Naive B cell (primary cell): ENCODE measurements around the gene MRPS26. TPM values are rescaled to one million over a fixed set of nuclear protein-coding genes. Genes with fewer than 3 reads are reported as not detected.
A peak's percentile ranks its signal among the peaks of the same experiment; 100 is the strongest.
"Not testable (repeated sequence)": the region's sequence is repeated elsewhere in the genome, so short reads cannot be mapped to it uniquely, and the experiment has no call there.

Source experiments
- ATAC-seq, 2 donors: fragments of 150-1000 bp; cut with Tn5 transposase; 2 replicates each; pipeline ENCODE4 v1.10.0; 2021; ENCODE audit warnings: low read depth in 2 of 2, mild to moderate bottlenecking in 2 of 2, moderate library complexity in 2 of 2
- DNase-seq: peaks from one replicate; pipeline ENCODE4 v3.0.0; 2022
- H3K27ac Mint-ChIP-seq, 6 donors: one replicate each; pipeline ENCODE4 v1.8.0; 2020 to 2022; ENCODE audit warnings: mild to moderate bottlenecking in 6 of 6, mixed read lengths in 6 of 6, moderate library complexity in 5 of 6, inconsistent platforms in 2 of 6
- H3K27me3 Mint-ChIP-seq, 3 donors: one replicate each; pipeline ENCODE4 v1.8.0; 2021 to 2022; ENCODE audit warnings: mixed read lengths in 3 of 3, mild to moderate bottlenecking in 1 of 3
- H3K36me3 Mint-ChIP-seq, 2 donors: one replicate each; pipeline ENCODE4 v1.8.0; 2020 to 2022; ENCODE audit warnings: mixed read lengths in 2 of 2, inconsistent platforms in 1 of 2, mild to moderate bottlenecking in 1 of 2
- H3K4me1 Mint-ChIP-seq, 3 donors: one replicate each; pipeline ENCODE4 v1.8.0; 2020 to 2022; ENCODE audit warnings: mixed read lengths in 3 of 3, inconsistent platforms in 1 of 3, mild to moderate bottlenecking in 1 of 3, moderate library complexity in 1 of 3
- H3K4me3 Mint-ChIP-seq, 8 donors: one replicate each; pipeline ENCODE4 v1.8.0; 2020 to 2022; ENCODE audit warnings: mild to moderate bottlenecking in 8 of 8, mixed read lengths in 8 of 8, moderate library complexity in 8 of 8, inconsistent platforms in 2 of 8
- H3K9me3 Mint-ChIP-seq, 7 donors: one replicate each; pipeline ENCODE4 v1.8.0; 2020 to 2022; ENCODE audit warnings: mixed read lengths in 7 of 7, mild to moderate bottlenecking in 5 of 7, inconsistent platforms in 2 of 7, moderate library complexity in 1 of 7
- polyA plus RNA-seq, 6 donors: library from polyadenylated mRNA; unstranded; fragments of 300-500 nt; fragmentation: Illumina TruSeq; gene quantifications; one replicate each; pipeline ENCODE4 v1.2.3, GENCODE V29; 2021; ENCODE audit warnings: low read depth in 6 of 6

The MRPS26 gene
- polyA plus RNA-seq: 10 to 100 TPM; 64.0 to 94.6 (median 79.8) TPM

DNA sequence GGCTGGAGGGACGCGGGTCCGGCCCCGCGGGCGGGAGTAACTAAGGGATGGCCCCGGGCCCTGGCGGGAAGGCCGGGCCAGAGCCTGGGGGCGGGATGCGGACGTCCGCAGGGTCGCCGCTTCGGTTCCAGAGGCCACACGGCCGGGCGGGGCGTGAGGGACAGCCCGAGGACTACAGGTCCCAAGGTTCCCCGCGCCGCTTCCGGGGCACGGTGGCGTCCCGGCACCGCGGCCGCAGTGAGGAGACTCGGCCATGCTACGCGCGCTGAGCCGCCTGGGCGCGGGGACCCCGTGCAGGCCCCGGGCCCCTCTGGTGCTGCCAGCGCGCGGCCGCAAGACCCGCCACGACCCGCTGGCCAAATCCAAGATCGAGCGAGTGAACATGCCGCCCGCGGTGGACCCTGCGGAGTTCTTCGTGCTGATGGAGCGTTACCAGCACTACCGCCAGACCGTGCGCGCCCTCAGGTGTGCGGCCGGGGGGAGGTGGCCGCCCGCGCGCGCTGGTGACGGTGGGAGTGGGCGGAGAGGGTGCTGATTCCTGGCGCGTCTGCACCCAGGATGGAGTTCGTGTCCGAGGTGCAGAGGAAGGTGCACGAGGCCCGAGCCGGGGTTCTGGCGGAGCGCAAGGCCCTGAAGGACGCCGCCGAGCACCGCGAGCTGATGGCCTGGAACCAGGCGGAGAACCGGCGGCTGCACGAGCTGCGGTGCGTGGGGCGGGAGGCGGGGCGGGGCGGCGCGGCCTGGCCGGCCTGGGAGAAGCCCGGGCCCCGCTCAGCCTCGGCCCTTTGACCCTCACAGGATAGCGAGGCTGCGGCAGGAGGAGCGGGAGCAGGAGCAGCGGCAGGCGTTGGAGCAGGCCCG, at the start of gene MRPS26:
TSS of gene MRPS26 (plus strand) at position 237 of the 861 bp plus-strand sequence. CDS start at position 254, 17 bp downstream.
- peaks cover 17 to 28% (median 21%) of the 10 kb centered on the region in 3 donors for H3K4me1 Mint-ChIP-seq
- ATAC-seq (peak; percentile 88 to 89), DNase-seq (peak; percentile 80)
- H3K36me3 Mint-ChIP-seq: peaks cover 0 to 3% of the 10 kb centered on the region in 2 donors
- H3K4me3 Mint-ChIP-seq: peak within 1 kb of the TSS; percentile 78 to 95 (median 92)
- no peaks in the 10 kb centered on the region for H3K27me3 Mint-ChIP-seq
- H3K9me3 Mint-ChIP-seq: no peaks in the 10 kb centered on the region
- H3K27ac Mint-ChIP-seq: peak within 1 kb of the TSS; percentile 80 to 93 (median 88)

DNA sequence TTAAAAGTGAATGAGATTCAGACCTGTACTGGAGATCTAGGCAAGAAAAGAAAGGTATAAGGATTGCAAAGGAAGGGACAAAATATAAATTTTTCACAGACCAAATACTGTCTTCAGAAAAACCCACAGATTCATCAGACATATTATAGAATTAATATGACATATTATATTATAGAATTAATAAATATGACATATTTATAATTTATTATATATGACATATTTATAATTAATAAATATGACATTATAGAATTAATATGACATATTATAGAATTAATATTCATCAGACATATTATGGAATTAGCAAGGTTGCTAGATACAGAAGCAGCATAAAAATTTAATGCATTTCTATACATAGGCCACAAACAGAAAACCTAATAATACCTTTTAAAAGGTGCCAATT, 47.1 kb upstream of the MRPS26 start:
- Mint-ChIP-seq H3K9me3 (peaks cover 0 to 1% (median 0%) of the 10 kb centered on the region in 7 donors), H3K27ac (no peak overlapping the region), H3K27me3 (no peaks in the 10 kb centered on the region), H3K4me1 (no peaks in the 10 kb centered on the region), H3K4me3 (no peak overlapping the region), H3K36me3 (no peaks in the 10 kb centered on the region)
- ATAC-seq (no peak), DNase-seq (no peak)

DNA sequence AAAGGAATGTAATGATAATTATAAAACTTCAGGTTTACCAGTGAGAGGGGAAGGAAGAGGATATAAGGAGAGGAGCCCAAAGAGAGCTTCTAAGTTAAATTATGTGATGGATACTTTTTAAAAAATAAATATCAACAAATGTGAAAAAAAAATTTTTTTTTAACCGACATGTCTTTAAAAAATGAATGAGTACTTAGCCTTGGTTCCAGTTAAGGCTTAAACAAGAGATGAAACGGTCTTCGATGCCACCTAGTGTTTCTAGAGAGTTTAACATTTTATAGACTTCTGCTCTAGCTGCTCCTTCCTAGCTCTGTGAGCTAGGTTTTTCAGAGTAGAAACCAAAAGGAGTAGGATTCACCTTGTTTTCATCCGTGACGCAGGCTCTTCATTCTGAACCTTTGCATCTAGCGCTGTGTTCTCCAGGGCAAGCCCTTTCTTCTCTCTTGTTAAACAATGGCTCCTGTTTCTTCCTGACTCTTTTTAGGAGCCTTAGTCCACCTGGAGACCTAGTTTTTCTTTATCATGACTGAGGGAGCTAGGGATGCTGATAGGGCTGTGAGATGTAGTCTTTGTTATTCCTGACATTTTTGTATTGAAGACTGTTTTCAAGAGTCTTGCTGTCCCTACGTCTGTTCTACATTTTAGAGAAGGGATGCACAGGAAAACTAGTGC, 44.9 kb upstream of the MRPS26 start:
- peak; percentile 34 for DNase-seq
- peak overlapping the region in 2 of 6 donors; percentile 32 to 39 for H3K27ac Mint-ChIP-seq

DNA sequence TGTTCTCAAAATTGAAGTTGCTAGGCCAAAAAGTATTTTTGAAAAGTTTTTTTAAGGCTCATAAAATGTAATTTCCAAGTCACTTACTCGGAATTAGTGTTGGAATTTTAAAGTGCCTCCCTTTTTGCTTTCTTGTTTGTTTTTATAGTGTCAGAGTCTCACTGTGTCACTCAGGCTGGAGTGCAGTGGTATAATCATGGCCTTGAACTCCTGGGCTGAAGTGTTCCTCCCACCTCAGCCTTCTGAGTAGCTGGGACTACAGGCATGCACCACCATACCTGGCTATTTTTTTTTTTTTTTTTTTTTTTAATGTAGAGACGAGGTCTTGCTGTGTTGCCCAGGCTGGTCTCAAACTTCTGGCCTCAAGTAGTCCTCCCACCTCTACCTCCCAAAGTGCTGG, 42.4 kb upstream of the MRPS26 start:
- H3K4me1 Mint-ChIP-seq: no peaks in the 10 kb centered on the region
- no peaks in the 10 kb centered on the region for H3K9me3 Mint-ChIP-seq
- no peak overlapping the region for H3K4me3 Mint-ChIP-seq
- peaks cover 12 to 16% of the 10 kb centered on the region in 2 donors for H3K36me3 Mint-ChIP-seq
- no peaks in the 10 kb centered on the region for H3K27me3 Mint-ChIP-seq
- DNase-seq (no peak), ATAC-seq (no peak)
- H3K27ac Mint-ChIP-seq: no peak overlapping the region

More for the DNA sequence above, 44.9 kb upstream of the MRPS26 start:
- peak; percentile 64 to 73 for ATAC-seq
- Mint-ChIP-seq H3K4me3 (no peak overlapping the region), H3K27me3 (no peaks in the 10 kb centered on the region), H3K9me3 (no peaks in the 10 kb centered on the region), H3K36me3 (no peaks in the 10 kb centered on the region), H3K4me1 (no peaks in the 10 kb centered on the region)

DNA sequence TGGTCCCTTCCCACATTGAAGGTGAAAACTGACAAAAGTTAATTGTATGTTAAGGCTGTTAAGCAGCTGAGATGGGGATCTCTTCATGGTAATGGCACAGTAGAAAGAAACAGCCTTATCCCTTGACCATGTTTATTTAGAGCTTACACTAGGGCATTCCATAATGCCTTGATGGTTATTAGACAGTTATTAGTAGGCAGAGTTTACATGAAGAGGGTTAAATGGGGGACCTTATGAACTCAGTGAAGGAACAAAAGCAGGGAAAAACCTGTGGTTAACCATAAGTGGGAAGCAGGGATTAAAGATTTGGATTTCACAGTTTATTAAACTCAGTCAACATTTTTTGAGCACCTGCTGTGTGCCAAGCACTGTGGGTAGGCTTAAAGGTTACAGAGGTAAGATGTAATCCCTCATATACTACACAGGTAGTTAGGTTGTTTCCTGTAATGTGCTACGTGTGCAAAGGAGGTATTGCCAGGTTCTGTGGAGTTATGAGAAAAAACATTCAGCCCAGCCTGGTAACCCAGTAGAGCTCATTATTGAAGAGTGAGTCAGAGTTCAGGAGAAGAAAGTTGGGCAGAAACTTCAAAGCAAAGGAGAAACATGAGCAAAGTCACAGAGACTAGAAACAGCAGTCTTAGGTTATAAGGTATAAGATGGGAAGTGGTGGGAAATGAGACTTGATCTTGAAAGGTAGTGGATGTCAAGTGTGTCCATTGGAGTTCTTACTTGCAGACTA, 34.7 kb upstream of the MRPS26 start:
- Mint-ChIP-seq H3K36me3 (peaks cover 22 to 27% of the 10 kb centered on the region in 2 donors), H3K4me1 (no peaks in the 10 kb centered on the region), H3K27me3 (no peaks in the 10 kb centered on the region), H3K27ac (no peak overlapping the region), H3K4me3 (no peak overlapping the region), H3K9me3 (no peaks in the 10 kb centered on the region)
- ATAC-seq: no peak
- no peak for DNase-seq

DNA sequence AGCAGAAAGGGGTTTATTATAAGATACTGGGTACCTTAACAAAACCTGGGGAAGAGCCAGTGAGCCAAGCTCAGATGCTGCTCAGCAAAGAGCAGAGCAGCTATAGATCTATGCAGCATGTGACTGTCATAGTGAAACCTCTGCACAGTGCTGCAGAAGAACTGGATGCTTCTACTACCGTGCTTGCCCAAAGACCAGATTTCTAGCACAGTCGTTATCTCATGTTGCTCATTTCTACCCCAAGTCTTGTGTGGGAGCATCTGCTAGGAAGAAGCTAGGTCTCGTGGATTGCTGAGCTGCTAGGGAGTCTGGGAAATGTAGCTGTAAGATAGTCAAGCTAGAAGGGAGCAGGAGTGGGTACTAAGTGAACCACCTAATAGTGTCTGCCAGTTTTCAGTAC, 34.1 kb upstream of the MRPS26 start:
- H3K27me3 Mint-ChIP-seq: no peaks in the 10 kb centered on the region
- H3K4me1 Mint-ChIP-seq: no peaks in the 10 kb centered on the region
- ATAC-seq: no peak
- peaks cover 25 to 26% of the 10 kb centered on the region in 2 donors for H3K36me3 Mint-ChIP-seq
- no peaks in the 10 kb centered on the region for H3K9me3 Mint-ChIP-seq
- no peak for DNase-seq
- H3K4me3 Mint-ChIP-seq: no peak overlapping the region
- peak overlapping the region in 3 of 6 donors; percentile 0 to 50 (median 8) for H3K27ac Mint-ChIP-seq

DNA sequence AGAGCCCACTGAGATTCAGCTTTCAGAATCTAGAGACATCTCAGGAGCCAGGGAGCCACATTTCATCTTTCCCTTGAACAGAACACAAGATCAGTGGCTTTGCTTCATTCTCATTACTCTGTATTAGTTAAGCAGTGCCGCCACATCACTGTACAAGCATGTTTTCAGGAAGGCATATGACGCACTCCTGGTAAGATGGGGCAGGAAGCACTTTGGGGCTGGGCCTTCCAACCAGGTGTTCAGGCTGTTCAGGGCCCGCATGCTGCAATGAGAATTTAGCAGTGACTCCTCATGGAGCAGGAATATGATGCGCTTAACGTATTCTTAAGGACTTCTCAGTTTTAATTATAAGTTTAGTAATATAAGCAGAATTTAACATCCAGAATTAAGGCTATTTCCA, 32.1 kb upstream of the MRPS26 start:
- Mint-ChIP-seq H3K4me1 (no peaks in the 10 kb centered on the region), H3K36me3 (peaks cover 27 to 28% of the 10 kb centered on the region in 2 donors), H3K27me3 (no peaks in the 10 kb centered on the region), H3K4me3 (no peak overlapping the region), H3K9me3 (peaks cover 0 to 2% (median 0%) of the 10 kb centered on the region in 7 donors), H3K27ac (no peak overlapping the region)
- DNase-seq: no peak
- no peak for ATAC-seq

DNA sequence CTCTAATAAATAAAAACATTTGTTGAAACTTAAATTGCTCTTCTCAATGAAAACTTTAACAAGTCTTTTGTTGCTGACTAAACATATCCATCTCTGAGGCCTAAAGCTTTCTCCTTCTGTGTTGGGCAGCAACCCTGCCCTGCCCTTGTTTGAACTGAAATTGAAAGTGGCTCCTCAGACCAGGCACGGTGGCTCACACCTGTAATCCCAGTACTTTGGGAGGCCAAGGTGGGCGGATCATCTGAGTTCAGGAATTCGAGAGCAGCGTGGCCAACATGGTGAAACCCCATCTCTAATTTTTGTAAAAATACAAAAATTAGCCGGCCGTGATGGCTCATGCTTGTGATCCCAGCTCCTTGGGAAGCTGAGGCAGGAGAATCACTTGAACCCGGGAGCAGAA, 31.7 kb upstream of the MRPS26 start:
- H3K4me3 Mint-ChIP-seq: no peak overlapping the region

DNA sequence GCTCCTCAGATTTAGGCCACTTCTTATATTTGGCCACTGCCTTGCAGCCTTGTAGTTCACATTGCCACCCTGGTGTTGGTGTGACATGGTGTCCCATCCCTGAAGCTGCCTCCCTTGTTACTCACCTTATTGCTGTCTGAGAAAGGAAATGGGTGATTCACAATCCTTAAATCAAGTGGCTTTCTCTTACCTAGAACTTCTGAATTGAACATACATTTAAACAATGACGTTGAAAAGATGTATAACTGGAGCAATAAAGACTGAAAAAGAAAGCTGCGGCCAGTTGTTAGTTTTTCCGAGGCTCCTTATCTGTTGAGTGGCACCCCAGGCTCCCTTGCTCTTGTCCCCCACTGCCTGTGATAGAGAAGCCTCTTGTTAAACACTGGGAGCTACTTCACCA, 31.2 kb upstream of the MRPS26 start:
- Mint-ChIP-seq H3K9me3 (peaks cover 0 to 2% (median 0%) of the 10 kb centered on the region in 7 donors), H3K36me3 (peaks cover 18 to 19% of the 10 kb centered on the region in 2 donors), H3K27me3 (no peaks in the 10 kb centered on the region), H3K4me1 (no peaks in the 10 kb centered on the region), H3K4me3 (no peak overlapping the region), H3K27ac (peak overlapping the region in 1 of 6 donors; percentile 75)
- ATAC-seq (no peak), DNase-seq (no peak)

More for the DNA sequence above, 31.7 kb upstream of the MRPS26 start:
- Mint-ChIP-seq H3K9me3 (peaks cover 0 to 2% (median 0%) of the 10 kb centered on the region in 7 donors), H3K27me3 (no peaks in the 10 kb centered on the region), H3K4me1 (no peaks in the 10 kb centered on the region), H3K27ac (peak overlapping the region in 1 of 6 donors; percentile 32), H3K36me3 (peaks cover 23% of the 10 kb centered on the region in 2 donors)
- no peak for DNase-seq
- no peak for ATAC-seq

DNA sequence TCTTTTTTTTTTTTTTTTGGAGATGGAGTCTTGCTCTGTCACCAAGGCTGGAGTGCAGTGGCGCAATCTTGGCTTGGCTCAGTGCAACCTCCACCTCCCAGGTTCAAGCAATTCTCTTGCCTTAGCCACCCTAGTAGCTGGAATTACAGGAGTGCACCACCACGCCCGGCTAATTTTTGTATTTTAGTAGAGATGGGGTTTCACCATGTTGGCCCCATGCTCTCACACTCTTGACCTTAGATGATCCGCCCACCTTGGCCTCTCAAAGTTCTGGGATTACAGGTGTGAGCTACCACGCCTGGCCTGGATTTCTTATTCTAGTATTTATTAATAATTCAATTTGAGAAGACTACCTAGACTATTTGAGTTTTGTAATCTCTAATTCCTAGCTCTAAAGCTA, 30.6 kb upstream of the MRPS26 start:
- H3K9me3 Mint-ChIP-seq, H3K4me1 Mint-ChIP-seq, H3K27ac Mint-ChIP-seq, H3K4me3 Mint-ChIP-seq, H3K27me3 Mint-ChIP-seq, ATAC-seq, DNase-seq: not testable (repeated sequence)
- H3K36me3 Mint-ChIP-seq: peaks cover 17 to 18% of the 10 kb centered on the region in 2 donors

DNA sequence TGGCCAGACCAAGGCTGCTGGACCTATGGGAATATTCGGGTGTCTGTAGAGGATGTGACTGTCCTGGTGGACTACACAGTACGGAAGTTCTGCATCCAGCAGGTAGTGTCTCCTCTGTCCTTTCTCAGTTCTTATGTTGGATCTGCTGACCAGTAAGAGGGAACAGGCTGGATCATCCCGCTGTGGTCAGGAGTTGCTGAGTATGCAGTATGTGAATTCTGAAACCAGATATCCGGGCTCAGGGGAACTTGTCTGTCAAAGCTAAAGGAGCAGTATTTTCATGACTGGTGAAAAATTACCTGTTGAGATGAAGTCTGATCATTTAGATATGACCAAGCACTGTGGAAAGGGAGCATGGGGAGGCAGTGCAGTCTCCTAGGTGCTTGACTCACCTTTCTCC, 24.5 kb upstream of the MRPS26 start:
- no peaks in the 10 kb centered on the region for H3K27me3 Mint-ChIP-seq
- peaks cover 0 to 2% (median 0%) of the 10 kb centered on the region in 7 donors for H3K9me3 Mint-ChIP-seq
- DNase-seq (no peak), ATAC-seq (no peak)
- peaks cover 2 to 9% (median 6%) of the 10 kb centered on the region in 3 donors for H3K4me1 Mint-ChIP-seq
- H3K4me3 Mint-ChIP-seq: no peak overlapping the region
- peak overlapping the region in 3 of 6 donors; percentile 35 to 86 (median 60) for H3K27ac Mint-ChIP-seq
- H3K36me3 Mint-ChIP-seq: peaks cover 33 to 53% of the 10 kb centered on the region in 2 donors

DNA sequence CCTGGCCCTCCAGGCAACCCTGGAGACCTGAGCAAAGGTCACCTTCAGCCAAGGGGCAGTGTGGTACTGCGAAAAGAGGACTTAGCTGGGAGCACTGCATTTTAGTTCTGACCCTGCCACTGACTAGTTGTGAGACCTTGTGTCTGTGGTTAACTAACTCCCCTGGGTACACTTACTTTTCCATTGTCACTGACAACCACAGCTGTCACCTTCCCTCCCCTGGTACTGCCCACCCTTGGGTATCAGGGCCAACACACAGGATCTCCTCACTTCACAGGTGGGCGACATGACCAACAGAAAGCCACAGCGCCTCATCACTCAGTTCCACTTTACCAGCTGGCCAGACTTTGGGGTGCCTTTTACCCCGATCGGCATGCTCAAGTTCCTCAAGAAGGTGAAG, 24.1 kb upstream of the MRPS26 start:
- DNase-seq: no peak
- peaks cover 2 to 9% (median 6%) of the 10 kb centered on the region in 3 donors for H3K4me1 Mint-ChIP-seq
- no peaks in the 10 kb centered on the region for H3K27me3 Mint-ChIP-seq
- peaks cover 0 to 2% (median 0%) of the 10 kb centered on the region in 7 donors for H3K9me3 Mint-ChIP-seq
- ATAC-seq: no peak
- peak overlapping the region in 2 of 6 donors; percentile 42 to 70 for H3K27ac Mint-ChIP-seq
- H3K4me3 Mint-ChIP-seq: no peak overlapping the region
- peaks cover 29 to 54% of the 10 kb centered on the region in 2 donors for H3K36me3 Mint-ChIP-seq
